SJCRH30 (cell line): Measurements from ENCODE around the gene TBPL1. TPM values are rescaled to one million over a fixed set of nuclear protein-coding genes. Genes with fewer than 3 reads are reported as not detected.

Source experiments
- DNase-seq, 2 experiments: peaks; one replicate each; pipeline ENCODE4 v3.0.0-alpha.2; 2015 to 2020
- H3K27ac ChIP-seq: fragments of 250-450 bp; sonication (Bioruptor Pico); 2 replicates; pipeline ENCODE4 v1.5.1; 2020; ENCODE audit warnings: mild to moderate bottlenecking, moderate library complexity
- H3K27me3 ChIP-seq: fragments of 250-450 bp; sonication (Bioruptor Pico); 2 replicates; pipeline ENCODE4 v1.5.1; 2020; ENCODE audit warnings: mild to moderate bottlenecking, moderate library complexity
- H3K36me3 ChIP-seq: fragments of 250-450 bp; sonication (Bioruptor Pico); 2 replicates; pipeline ENCODE4 v1.5.1; 2020; ENCODE audit warnings: mild to moderate bottlenecking, moderate library complexity
- H3K4me1 ChIP-seq: fragments of 250-450 bp; sonication (Bioruptor Pico); 2 replicates; pipeline ENCODE4 v1.5.1; 2020; ENCODE audit warnings: mild to moderate bottlenecking, moderate library complexity
- H3K4me3 ChIP-seq: fragments of 250-450 bp; sonication (Bioruptor Pico); 2 replicates; pipeline ENCODE4 v1.5.1; 2020; ENCODE audit warnings: mild to moderate bottlenecking, moderate library complexity
- H3K9me3 ChIP-seq: fragments of 250-450 bp; sonication (Bioruptor Pico); replicated peaks from 2 replicates; pipeline ENCODE4 v1.5.1; 2020; ENCODE audit warnings: mild to moderate bottlenecking, moderate library complexity
- total RNA-seq: library from RNA; depleted of rRNA; stranded (reverse); fragments of >200 nt; shearing (Covaris generic); gene quantifications from 2 replicates; pipeline ENCODE4 v1.2.3, GENCODE V29; 2014

TBPL1 gene
- total RNA-seq, 1 experiment from 2014 or later, result 56.2 TPM

DNA sequence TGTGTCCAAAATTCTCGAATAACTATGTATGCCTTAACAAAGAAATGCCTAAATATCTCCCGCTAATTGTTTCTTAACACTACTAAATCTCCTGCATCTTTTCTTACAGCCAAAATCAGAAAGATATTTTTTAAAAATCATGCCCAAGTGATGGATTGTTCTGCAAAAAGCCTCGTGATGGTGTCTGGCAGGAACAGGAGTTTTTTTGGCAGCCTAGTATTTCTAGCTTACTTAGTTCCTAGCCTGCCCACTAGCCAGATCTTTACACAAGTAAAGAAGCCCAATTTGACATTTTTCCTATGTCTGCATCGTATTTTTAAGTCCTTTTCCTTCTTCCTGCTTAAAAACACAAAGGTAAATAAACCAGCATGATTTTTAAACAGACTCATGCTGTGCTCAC lies 67.9 kb downstream of the TBPL1 start:
- Histone ChIP-seq H3K27me3 (no peaks in the 10 kb centered on the region; the same call in 1 of the 2 replicates), H3K4me1 (0 out of 2 replicates have a peak, but pooled peaks cover 3% of the 10 kb centered on the region), H3K9me3 (no peaks in the 10 kb centered on the region), H3K4me3 (no peak overlapping the region), H3K36me3 (no peaks in the 10 kb centered on the region), H3K27ac (no peak overlapping the region)
- DNase-seq, result no peak

DNA sequence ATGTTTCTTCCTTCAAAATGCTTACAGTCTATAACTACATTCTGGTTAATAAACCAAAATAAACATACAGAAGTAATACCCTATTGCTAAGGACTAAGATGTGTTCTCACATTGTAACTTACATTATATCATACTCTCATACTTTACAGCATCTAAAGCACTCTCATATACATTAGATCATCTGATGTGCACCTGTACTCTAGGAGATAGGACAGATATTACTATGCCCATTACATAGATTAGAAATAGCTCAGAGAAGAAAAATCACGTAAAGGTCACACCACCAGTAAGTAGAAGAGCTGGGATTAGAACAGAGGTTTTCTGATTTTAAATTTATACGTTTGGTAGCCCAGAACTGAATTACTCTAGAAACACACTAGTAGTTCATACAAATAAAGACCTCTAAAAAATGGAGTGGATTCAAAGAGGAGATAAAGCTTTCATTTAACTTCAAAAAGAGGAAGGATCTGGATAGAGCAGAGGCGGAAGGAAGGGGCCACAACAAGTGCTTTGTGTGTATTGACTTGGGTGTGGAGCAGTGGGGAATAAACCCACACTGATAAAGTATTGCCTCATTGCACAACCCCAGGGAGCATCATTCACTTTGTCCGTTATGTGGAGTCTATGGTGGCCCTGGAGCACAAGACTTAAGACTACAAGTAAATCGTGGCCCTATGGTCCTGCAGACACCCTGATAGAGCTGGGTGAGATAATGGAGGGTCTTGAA lies 68.5 kb downstream of the TBPL1 start:
- H3K36me3 ChIP-seq, result no peaks in the 10 kb centered on the region
- H3K27me3 ChIP-seq, result no peaks in the 10 kb centered on the region; the same call in 1 of the 2 replicates
- no peak for DNase-seq

DNA sequence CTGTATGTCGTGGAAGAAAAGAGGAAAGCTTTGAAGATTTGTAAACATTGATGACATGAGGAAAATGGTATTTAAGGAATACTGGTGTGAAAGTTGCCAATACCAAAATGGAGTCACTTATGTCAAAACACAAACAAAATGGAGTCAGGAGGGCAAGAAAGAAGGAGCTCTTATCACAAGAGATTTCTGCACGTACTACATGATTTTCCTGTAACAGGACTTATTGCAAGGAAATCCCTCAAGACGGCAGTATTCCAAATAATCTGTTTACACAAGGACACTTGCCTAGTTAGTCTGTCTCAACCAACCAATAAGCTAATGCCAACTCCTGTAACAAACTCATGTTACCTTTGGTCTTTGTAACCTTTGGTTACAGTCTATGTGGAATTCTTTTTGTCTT lies 69.6 kb downstream of the TBPL1 start:
- H3K27me3 ChIP-seq, result no peaks in the 10 kb centered on the region; the same call in 1 of the 2 replicates
- H3K4me1 ChIP-seq, result 0 out of 2 replicates have a peak, but pooled peaks cover 3% of the 10 kb centered on the region
- H3K36me3 ChIP-seq, result no peaks in the 10 kb centered on the region

More for the DNA sequence above, 68.5 kb downstream of the TBPL1 start:
- Histone ChIP-seq H3K4me1 (0 out of 2 replicates have a peak, but pooled peaks cover 3% of the 10 kb centered on the region), H3K27ac (no peak overlapping the region), H3K4me3 (no peak overlapping the region), H3K9me3 (no peaks in the 10 kb centered on the region)

DNA sequence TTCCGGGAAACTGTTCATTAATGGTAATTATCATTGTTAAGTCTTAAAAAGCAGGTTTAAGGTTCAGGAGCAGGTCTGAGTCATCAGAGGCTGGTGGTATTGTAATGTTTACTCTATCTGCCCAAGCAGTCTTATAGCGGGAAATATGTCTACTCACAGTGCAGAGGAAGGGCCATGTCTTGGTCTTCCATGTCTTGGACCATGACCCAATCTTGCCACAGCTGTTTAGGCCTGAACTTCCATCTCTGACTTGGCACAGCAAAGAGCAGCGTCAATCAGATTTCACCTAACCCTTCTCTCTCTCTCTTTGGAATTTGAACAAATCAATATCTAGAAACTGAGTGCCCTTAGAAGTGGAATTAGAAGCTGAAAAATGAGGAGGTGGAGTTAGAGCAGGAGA lies 73.6 kb downstream of the TBPL1 start:
- H3K27ac ChIP-seq, result no peak overlapping the region
- no peaks in the 10 kb centered on the region; the same call in 1 of the 2 replicates for H3K27me3 ChIP-seq
- no peak overlapping the region for H3K4me3 ChIP-seq
- no peaks in the 10 kb centered on the region for H3K36me3 ChIP-seq
- DNase-seq, result no peak
- no peaks in the 10 kb centered on the region for H3K9me3 ChIP-seq
- H3K4me1 ChIP-seq, result peaks cover 8% of the 10 kb centered on the region

More for the DNA sequence above, 69.6 kb downstream of the TBPL1 start:
- H3K9me3 ChIP-seq, result no peaks in the 10 kb centered on the region
- no peak overlapping the region for H3K4me3 ChIP-seq
- no peak for DNase-seq
- H3K27ac ChIP-seq, result no peak overlapping the region

DNA sequence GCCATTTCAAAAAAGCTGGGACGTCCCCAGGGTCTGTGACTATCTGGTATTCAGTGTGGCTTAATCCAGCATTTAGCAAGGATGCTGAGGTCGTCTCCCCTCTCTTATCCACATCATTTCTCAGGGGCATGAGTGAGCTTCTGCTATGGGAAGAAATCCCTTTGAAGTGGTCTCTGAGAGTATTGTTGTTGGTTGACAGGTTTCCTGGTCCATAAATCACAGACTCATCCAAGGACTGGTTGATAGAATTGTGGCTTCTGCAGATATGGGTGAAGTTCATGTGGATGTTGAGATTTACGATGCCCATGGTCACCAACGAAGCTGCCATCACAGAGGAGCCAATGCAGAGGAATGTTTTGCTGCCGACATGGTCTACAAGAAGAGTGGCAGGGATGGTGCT lies 75.4 kb downstream of the TBPL1 start:
- no peaks in the 10 kb centered on the region for H3K9me3 ChIP-seq
- H3K4me1 ChIP-seq, result peaks cover 13% of the 10 kb centered on the region
- no peak overlapping the region for H3K27ac ChIP-seq
- no peaks in the 10 kb centered on the region; the same call in 1 of the 2 replicates for H3K27me3 ChIP-seq
- H3K36me3 ChIP-seq, result no peaks in the 10 kb centered on the region
- H3K4me3 ChIP-seq, result no peak overlapping the region
- no peak for DNase-seq

DNA sequence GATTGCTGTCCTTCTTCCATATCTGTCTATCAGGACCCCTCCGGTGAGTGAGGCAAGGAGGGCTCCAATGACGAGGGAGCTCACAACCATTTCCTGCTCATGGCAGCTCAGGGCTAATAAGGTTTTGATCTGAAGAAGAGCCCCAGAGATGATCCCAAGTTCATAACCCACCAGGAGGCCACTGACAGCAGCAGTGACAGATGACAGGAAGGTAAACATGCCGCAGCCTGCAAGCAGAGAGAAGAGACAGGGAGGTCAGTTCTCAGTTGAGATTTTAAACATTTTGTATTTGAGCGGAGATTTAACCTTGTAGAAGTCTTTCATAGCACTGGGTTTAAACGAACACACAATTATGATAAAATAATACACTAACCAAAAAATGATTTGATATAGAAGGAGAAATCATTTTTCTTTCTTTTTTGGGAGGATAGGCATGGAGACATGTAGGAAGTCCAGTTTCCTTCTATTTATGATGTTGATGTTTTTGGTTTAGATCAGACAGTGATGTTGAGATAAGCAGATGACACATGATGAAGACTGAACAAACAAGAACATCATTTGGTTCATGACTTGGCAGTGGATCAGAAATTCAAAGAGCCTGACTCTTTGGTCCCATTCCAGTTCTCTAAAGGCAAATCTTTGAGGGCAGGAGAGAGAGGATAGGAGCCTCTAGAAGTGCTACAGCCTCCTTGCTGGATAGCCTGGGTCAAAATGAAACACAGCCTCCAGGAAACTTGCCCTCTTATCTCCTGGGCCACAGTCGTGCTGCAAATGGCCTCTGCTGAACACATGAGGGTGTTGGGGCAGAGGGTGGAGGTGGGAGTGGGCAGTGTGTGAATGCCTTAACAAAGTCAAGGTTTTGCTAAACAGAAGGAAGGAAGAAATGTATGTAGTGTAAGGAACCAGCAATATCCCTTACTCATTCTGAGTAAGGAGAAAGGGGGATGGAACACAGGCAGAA lies 76.8 kb downstream of the TBPL1 start:
- H3K9me3 ChIP-seq, result no peaks in the 10 kb centered on the region
- no peaks in the 10 kb centered on the region; the same call in 1 of the 2 replicates for H3K27me3 ChIP-seq
- no peak for DNase-seq
- H3K27ac ChIP-seq, result no peak overlapping the region
- peaks cover 13% of the 10 kb centered on the region for H3K4me1 ChIP-seq
- no peak overlapping the region for H3K4me3 ChIP-seq
- no peaks in the 10 kb centered on the region for H3K36me3 ChIP-seq

DNA sequence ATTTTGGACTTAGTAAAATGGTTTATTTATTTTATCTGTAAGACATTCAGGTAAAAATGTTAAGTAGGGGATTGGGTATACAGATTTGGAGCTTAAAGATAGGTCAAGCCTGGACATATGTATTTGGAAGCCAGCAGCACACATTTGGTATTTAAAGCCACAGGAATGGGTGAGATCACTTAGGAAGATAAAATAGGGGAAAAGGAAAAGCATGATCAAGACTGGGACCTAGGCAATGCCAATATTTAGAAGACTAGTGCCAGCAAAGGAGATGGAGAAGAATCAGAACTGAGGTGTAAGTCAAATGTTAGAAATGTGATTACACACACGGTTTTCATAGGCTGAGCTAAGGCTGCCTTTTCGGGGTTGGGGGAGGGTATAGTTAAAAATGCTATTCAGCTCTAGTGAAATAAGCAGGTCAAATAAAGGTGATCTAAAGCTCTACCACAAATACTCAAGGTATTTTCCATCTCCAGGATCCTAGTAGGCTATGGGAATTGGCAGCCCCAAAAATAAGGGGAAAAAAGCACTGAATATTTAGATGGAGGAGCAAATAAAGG lies 78.8 kb downstream of the TBPL1 start:
- H3K4me3 ChIP-seq, result no peak overlapping the region
- H3K27me3 ChIP-seq, result no peaks in the 10 kb centered on the region
- peak in 1 of 2 experiments; percentile 28 for DNase-seq
- no peak overlapping the region for H3K27ac ChIP-seq
- H3K4me1 ChIP-seq, result peaks cover 30% of the 10 kb centered on the region
- 0 out of 2 replicates have a peak, but pooled peaks cover 2% of the 10 kb centered on the region for H3K9me3 ChIP-seq
- H3K36me3 ChIP-seq, result no peaks in the 10 kb centered on the region

DNA sequence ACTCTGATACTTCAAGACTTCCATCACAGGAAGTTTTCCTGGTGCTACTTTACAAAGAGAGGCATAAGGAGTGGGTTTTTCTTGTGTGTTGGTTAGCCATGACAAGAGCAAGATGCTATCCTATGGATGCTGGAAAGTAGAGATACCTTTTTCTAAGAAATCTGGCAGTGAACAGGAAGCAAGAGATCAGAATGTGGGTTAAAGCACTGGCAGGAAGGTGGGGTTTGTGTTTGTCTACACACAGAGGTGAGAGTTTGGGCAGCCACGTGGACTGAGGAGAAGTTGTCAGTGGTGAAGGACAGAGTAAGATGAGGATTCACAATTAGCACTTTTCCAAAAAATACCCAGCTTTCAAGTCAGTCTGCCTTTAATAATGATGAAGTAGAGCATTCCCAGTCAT lies 81.5 kb downstream of the TBPL1 start:
- peaks cover 30% of the 10 kb centered on the region for H3K4me1 ChIP-seq
- H3K4me3 ChIP-seq, result no peak overlapping the region
- H3K27ac ChIP-seq, result no peak overlapping the region
- no peaks in the 10 kb centered on the region for H3K36me3 ChIP-seq
- H3K9me3 ChIP-seq, result 0 out of 2 replicates have a peak, but pooled peaks cover 2% of the 10 kb centered on the region
- no peak for DNase-seq
- H3K27me3 ChIP-seq, result no peaks in the 10 kb centered on the region

DNA sequence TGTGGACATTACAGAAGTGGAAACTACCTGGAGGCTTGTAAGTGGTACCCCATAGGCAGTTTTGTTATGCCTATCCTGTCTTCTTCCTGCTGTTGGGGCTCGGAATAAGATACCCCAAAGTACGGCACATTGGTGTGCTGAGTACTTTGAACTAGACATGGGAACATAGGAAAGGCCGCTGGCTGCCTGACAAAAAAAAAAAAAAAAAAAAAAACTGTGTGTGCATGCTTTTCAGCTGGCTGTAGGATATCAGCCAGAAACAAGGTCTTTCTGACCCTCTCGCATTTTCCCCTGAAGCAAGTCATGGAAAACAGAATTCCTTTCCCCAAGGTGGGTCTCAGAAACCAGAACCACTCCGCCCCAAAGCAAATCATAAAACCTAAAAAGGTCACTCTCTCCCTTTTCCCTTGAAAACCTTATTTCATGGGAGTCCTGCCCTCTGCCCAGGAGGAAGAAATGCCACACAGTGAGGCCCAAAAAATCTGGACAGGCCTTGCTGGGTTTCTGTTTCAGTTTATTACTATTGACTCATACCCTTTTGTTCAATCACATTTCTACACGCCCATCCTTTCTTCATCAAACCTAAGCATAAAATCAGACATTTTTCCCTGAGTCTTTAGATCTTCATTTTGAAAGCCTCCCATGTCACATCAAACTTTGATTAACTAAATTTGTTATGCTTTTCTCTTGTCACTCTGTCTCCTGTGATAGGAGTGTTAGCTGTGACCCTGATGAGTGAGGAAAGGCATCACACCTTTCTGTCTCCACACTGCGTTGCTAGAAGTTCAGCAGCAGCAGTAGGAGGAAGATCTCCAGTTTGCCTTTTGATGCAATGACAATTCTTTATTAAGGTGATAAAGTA lies 82.2 kb downstream of the TBPL1 start:
- H3K27me3 ChIP-seq, result no peaks in the 10 kb centered on the region
- H3K27ac ChIP-seq, result peak overlapping the region; percentile 75
- H3K36me3 ChIP-seq, result no peaks in the 10 kb centered on the region
- H3K4me1 ChIP-seq, result peaks cover 26% of the 10 kb centered on the region
- H3K4me3 ChIP-seq, result no peak overlapping the region
- 0 out of 2 replicates have a peak, but pooled peaks cover 2% of the 10 kb centered on the region for H3K9me3 ChIP-seq
- peak in 1 of 2 experiments; percentile 17 for DNase-seq

DNA sequence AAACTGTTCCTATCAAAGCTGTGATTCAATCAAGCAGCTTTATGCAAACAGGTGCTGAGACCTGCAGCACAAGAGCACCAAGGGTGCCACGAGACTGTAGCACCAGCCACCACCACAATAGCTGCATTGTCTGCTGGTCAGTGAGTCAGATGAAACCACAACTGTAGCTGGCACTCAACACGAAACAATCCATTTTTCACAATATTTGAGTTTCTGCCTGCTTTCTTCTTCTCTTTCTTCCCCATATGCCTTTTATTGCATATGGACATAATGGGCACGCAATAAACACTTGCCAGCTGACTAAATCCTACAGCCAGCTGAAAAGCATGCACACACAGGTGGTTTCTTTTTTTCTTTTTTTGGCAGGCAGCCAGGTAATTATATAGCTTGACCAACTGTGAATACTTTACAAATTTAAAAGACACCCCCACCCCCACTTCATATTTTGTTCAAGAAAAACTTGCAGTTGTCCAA lies 82.8 kb downstream of the TBPL1 start:
- Histone ChIP-seq H3K9me3 (0 out of 2 replicates have a peak, but pooled peaks cover 2% of the 10 kb centered on the region), H3K27ac (peak overlapping the region; percentile 75), H3K36me3 (no peaks in the 10 kb centered on the region), H3K4me1 (peaks cover 27% of the 10 kb centered on the region), H3K4me3 (no peak overlapping the region), H3K27me3 (no peaks in the 10 kb centered on the region)
- peak; percentile 72 to 87 for DNase-seq

DNA sequence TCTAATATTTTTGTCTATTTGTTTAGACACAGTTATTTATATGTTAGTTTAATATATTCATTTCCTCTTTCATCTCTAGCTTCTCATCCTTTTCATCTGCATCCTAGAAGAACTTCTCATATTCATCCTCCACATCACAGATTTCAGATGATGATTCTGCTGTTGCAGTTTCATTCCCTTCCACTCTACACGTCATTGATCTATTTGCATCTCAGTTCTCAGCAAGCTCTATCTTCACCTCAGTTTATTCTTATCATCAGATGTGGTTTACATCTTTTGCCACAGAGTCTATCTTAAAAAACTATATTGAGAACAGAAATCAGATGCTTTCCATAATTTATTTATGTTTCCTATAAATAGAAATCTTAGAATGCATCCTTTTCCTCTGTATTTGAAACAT lies 86.1 kb downstream of the TBPL1 start:
- H3K4me1 ChIP-seq, result peaks cover 27% of the 10 kb centered on the region
- H3K27ac ChIP-seq, result no peak overlapping the region
- no peak overlapping the region for H3K4me3 ChIP-seq
- no peaks in the 10 kb centered on the region for H3K27me3 ChIP-seq
- H3K9me3 ChIP-seq, result 0 out of 2 replicates have a peak, but pooled peaks cover 2% of the 10 kb centered on the region
- H3K36me3 ChIP-seq, result no peaks in the 10 kb centered on the region
- no peak for DNase-seq
